GM21390 (cell line): ENCODE measurements around the gene MATN1.
A peak's percentile ranks its signal among the peaks of the same experiment; 100 is the strongest.
"Not testable (repeated sequence)": the region's sequence is repeated elsewhere in the genome, so short reads cannot be mapped to it uniquely, and the experiment has no call there.

Experiments used
- ATAC-seq: cut with Tn5 transposase; IDR thresholded peaks from one replicate; pipeline ENCODE4 v1.9.1; 2021; ENCODE audit not compliant: unreplicated experiment

Gene MATN1

DNA sequence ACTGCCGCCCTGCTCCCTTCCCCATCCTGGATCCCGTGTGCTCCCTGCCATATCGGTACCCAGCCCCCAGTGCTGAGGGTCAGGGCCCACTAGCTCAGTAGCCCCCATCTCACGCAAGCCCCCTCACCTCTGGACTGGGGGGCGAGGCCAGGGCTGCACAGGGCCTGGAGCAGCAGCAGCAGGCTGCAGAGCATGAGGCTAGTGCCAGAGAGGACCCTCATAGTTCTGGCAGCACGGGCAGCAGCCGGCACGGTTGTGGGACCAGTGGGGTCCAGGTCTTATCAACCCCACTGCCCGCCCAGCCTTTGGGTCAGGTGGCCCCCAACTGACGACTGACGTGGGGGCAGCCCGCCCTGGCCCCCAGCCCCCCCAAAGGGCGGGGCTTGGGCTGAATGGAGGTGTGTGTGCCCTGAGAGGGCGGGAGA lies at the start of gene MATN1:
Gene MATN1 (minus strand): TSS at position 255 of the 425 bp plus-strand sequence. CDS start 34 bp downstream, at position 221.
- no peak for ATAC-seq

DNA sequence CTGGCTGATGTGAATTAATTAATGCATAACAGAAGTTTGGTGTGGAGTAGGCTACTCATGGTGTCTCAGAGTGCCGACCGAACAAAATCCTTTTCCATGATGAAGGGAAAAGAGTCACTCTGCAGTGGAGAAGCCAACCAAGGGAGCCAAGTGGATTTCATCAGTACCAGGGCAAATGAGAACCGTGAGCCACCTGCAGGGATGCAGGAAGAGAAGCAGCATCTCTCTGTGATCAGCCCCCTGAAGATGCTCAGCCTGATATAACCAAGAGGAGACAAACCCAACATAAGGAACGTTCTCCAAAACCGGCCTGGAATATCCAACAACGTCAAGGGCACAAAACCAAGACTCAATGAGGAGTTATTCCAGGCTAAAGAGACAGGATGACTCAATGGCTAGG lies 47.6 kb upstream of the MATN1 start:
- ATAC-seq: no peak

- ATAC-seq: no peak
Observed at GRCh38 chr1:30770150-30770549, 46.8 kb upstream of the MATN1 start.

DNA sequence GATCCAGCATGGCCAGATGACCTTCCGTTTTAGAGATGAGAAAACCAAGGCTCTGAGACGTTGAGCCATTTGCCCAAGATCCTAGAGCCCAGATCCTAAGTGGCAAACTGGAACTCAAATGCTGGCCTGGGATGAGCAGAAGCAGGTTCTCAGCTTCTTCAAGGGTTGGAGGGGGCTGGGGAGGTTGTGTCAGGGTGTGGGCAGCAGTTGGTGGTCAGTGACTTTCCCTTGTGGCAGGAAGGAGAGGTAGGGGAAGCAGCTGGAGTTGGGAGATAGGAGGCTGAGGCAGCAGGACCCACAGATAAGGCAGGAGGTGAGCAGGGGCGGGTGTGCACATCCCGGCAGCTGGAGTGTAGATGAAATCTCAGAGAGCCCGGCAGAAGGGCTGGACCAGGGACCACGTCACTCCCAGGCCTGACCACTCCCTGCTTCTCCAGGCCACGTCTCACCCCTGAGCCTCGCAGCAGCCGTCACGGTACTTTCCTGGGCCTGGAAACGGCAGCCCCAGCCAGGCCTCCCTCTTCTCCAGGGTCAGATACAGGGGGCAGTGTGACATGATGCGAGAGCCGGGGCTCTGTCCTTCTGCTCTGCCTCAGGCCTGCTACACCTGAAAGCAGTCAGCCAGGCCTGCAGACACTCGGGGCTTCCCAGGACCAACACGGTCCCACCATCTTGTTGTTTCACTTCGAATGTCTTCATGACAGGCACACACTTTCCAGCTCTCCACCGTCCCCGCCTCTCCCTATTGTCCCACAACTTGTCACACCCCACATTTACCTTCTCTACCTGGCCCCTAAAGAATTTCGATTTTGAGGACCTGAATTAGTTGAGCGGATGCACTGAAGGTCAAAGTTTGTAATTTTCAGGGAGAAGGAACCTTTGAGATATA lies 45.7 kb upstream of the MATN1 start:
- ATAC-seq: no peak

DNA sequence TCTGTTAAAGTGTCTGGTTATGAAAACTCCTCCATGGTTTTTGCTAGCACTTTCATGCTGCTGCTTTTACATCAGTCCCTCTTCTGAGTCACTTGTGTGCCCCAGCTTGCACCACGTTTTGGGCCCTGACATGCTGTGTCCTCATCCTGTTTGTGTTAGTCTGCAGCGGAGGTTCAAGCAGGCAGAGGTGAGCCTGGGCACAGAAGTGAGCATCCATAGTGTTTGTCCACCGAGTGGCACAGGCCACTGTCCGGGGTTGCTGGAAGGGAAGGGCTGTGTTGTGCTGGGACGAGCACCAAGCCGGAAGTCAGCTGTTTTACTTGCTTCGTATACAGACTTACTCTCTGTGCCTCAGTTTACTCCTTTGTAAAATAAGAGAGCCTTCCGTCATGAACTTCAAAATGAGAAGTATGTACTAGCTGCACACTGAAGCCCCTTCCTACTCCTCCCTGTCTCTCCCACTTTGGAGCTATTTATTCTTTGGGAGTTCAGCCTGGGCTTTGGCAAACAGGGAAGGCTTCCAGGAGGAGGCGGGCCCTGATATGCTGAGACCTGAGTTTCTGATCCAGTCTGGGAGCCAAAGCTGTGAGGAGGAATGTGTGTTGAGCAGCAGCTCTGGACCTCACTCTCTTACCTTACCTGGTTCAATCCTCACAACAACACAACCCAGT lies 44.9 kb upstream of the MATN1 start:
- ATAC-seq: no peak

- ATAC-seq: not testable (repeated sequence)
Observed at GRCh38 chr1:30766948-30767347, 43.6 kb upstream of the MATN1 start.

DNA sequence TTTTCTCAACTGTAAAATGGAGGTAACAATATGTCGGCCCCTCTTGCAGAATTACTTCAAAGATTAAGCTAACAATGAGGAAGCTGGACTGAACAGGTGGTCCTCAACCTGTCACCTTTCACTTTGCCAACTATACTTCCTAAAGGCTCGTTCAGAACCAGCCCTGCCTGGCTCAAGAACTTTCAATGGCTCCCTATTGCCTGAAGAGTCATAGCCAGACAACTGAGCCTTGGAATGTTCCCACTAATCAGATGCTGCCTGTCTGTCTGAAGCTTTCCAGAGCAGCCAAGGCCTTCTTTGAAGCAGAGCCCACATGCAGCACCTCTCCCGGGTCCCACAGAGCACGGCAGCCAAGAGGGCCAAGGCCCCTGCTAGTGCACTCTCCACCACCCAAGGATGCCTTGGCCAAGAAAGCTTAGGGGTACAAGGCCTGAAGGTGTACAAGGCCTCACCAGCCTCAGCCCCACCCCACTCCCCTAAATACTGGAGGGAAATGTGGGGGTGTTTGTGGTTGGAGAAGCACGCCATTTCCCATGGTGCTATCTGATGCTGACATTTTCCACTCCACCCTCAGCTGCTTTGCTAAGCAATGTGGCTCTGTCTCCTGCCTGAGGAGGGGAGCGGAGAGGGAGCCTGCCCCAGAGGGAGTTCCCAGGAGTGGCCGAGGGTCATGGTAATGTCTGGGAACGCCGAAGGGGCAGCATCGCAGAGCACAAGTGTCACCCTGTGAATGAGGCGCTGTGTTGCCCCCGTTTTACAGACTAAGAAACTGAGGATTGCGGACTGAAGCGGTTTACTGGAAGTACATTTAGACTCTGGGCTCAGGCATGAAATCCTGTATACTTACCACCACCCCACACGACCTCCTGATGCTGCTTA lies 42.4 kb upstream of the MATN1 start:
- no peak for ATAC-seq

GRCh38 chr1:30764939-30765555 lies 41.7 kb upstream of the MATN1 start:
- ATAC-seq: peak; percentile 39

GRCh38 chr1:30764396-30764795 lies 41.0 kb upstream of the MATN1 start:
- ATAC-seq: no peak

DNA sequence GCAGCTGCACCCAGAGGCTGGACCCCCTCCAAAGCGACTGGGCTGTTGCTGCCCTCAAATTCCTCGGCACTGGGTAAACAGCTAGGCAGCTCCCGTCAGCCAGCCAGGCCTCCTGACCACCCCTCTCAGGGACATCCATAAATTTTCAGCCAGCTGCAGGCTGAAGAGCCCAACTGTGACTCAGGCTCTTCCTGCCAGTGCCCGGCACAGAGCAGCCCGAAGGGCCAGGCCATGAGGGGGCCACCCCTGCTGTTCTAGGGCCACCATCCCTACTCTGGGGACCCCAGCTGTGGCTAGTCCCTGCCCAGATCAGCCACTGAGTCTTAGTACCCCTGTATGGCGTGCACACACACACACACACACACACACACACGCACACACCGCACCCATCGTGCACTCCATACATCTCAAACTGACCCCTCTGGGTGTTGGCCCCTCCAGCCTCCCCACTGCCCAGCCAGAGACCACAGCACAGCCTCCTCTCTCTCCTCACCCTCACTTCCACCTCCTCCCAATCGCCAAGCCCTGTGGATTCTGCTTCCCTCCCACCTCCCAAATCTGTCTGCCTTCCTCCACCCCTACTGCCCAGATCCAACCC lies 40.4 kb upstream of the MATN1 start:
- ATAC-seq: no peak

GRCh38 chr1:30762930-30763650 lies 39.7 kb upstream of the MATN1 start:
- ATAC-seq: no peak

GRCh38 chr1:30762152-30762929 lies 39.0 kb upstream of the MATN1 start:
- no peak for ATAC-seq

- no peak for ATAC-seq
Observed at GRCh38 chr1:30761381-30762151, 38.2 kb upstream of the MATN1 start.

DNA sequence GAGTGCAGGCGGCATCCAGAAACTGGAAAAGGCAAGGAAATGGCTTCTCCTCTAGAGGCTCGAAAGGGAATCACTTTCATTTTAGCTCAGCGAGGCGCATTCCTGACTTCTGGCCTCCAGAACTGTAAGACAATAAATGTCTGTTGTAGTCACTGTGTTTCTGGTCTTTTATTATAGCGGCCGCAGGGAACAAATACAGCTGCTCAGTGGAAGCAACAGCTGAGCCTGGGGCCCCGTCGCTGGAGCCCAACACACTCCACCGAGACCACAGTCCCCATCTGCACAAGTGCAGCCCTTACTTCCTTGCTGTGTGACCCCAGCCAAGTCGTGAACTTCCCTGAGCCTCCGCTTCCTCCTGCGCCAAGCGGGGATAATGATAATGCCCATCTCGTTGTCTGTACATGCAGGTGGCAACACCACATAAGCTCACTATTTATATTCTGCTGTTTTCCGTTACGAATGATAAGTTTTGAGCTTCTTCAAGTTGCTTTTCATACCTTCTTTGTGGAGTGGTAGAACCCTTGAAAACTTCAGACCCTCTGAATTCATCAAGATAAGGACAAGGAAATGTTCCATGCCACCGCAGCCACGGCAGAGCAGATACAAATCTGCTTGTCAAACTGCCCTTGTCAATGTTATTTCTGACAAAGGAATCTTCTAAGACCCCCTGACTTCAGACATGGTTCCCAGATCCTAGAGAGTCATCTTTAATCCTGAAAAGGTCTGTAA lies 37.4 kb upstream of the MATN1 start:
- no peak for ATAC-seq

DNA sequence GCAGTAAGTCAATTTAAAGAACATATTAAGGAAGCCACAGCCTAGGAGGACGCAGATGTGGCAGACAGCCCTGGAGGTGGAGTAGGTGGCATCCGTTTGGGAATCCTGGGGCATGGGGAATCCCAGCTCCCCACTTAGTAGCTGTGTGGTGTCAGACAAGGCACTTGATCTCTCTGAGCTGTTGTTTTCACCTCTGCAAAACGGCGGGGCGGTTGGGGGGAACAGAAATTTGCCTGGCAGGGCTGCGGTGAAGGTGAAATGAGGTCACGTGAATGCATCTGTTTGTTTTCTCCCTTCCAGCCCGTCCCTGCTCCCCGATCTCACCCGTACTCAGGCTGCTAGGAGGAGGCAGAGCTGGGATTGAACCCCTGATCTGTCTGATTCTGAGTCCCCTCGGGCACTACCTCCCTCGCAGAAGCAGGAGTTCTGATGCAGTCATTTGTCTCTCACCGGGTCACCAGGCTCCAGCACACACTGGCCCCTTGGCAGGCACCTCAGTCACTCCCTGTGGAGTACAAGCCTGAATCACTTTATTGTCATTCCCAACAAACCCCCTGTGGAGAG lies 36.4 kb upstream of the MATN1 start:
- no peak for ATAC-seq

DNA sequence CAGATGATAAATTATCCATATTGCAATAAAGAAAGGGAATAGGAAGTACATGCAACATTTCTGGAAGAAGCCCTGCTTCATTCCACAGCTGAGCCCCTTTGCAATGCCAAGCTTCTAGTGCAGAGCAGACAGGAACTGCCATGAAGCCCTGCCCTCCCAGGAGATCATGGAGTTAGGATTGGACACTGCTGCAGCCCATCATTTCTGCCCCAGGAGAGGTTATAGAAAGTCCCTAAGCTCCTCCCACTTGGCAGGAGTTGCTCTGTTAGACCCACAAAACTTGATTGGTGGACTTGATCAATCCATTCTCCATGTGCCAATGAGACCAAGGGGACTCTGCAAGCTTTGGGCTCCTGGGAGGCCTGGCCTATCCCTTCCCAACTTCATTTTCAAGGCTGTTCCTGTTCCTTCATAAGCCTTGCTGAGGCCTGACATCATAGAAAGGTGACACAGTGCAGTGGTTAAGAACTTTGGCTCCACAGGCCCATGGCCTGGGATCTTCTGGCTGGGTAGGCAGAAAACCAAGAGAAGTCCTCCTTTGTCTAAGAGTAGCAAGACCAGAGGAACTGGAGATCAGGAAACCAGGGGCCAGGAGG lies 35.5 kb upstream of the MATN1 start:
- no peak for ATAC-seq

DNA sequence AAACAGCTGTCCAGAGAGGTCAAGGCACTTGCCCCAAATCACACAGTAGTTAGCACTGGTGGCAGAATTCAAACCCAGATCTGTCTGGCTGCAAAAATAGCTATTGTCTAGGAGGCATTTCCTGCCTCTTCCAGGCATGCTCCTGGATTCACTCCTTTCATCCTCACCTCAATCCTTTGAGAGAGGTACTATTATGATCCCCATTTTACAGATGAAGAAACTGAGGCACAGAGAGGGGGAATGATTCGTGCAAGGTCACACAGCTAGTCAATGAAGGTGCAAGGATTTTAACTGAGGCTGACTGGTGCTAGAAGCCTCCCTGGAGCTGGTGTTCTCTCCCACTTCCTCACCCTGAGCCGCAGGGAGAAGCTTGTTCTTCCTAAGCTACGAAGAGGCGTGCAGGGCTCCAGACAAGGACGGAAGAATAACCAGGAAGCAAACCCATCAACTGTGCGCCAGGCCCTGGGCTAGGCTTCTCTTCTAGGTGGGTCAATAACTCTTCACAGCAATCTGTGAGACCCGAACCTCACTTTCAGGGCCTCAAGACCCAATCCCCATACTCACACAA lies 34.8 kb upstream of the MATN1 start:
- no peak for ATAC-seq
